Right atrium auricular region (tissue), 2 donors: ENCODE data around the gene EPHA2. TPM values are rescaled to one million over a fixed set of nuclear protein-coding genes. Genes with fewer than 3 reads are reported as not detected.

Experiments
- DNase-seq: peaks from one replicate; pipeline ENCODE4 v3.0.0-alpha.2; 2019; ENCODE audit warnings: low spot score
- H3K27ac ChIP-seq, 2 donors: fragments of 200-600 bp; sonication (generic); 1 replicate in 1 of 2; 2 replicates in 1 of 2; pipeline ENCODE4 v1.5.1; 2016 to 2019
- H3K27me3 ChIP-seq, 2 donors: fragments of 200-600 bp; sonication (generic); one replicate each; pipeline versions ENCODE4 v1.5.1 to v1.6.0; 2017 to 2019
- H3K36me3 ChIP-seq: fragments of 200-600 bp; sonication (generic); one replicate; pipeline ENCODE4 v1.5.1; 2016
- H3K4me1 ChIP-seq, 2 donors: fragments of 200-600 bp; sonication (generic); one replicate each; pipeline versions ENCODE4 v1.5.1 to v1.6.0; 2017 to 2019
- H3K4me3 ChIP-seq, 2 donors: fragments of 200-600 bp; sonication (generic); 1 replicate in 1 of 2; 2 replicates in 1 of 2; pipeline ENCODE4 v1.5.1; 2017 to 2019; ENCODE audit warnings: mild to moderate bottlenecking in 1 of 2, moderate library complexity in 1 of 2
- H3K9me3 ChIP-seq, 2 donors: fragments of 200-600 bp; sonication (generic); one replicate each; pipeline ENCODE4 v1.5.1; 2019
- CTCF ChIP-seq, 2 donors: fragments of 200-600 bp; sonication (generic); IDR thresholded peaks; one replicate each; pipeline ENCODE4 v1.5.1; 2019; ENCODE audit warnings: antibody characterized with exemption in 2 of 2
- total RNA-seq, 2 donors: library from RNA; depleted of rRNA; stranded (reverse); fragments of >200 nt; gene quantifications; one replicate each; pipeline ENCODE4 v1.1.0, GENCODE V29; 2016

Gene EPHA2
- total RNA-seq, 2 donors from 2014 or later, result 17.5 to 43.5 TPM

GRCh38 chr1:16162163-16162822 is 6.4 kb upstream of the EPHA2 start:
- H3K4me1 ChIP-seq, result peaks cover 0 to 18% of the 10 kb centered on the region in 2 donors
- no peak for DNase-seq
- no peak overlapping the region for H3K27ac ChIP-seq
- H3K4me3 ChIP-seq, result no peak overlapping the region
- H3K36me3 ChIP-seq, result no peaks in the 10 kb centered on the region
- H3K9me3 ChIP-seq, result no peaks in the 10 kb centered on the region
- H3K27me3 ChIP-seq, result no peaks in the 10 kb centered on the region
- TF ChIP-seq CTCF (IDR thresholded peaks at IDR 0.05), result no peak

GRCh38 chr1:16161717-16162116 is 5.8 kb upstream of the EPHA2 start:
- no peak for TF ChIP-seq CTCF (IDR thresholded peaks at IDR 0.05)
- no peak for DNase-seq
- H3K36me3 ChIP-seq, result no peaks in the 10 kb centered on the region
- no peak overlapping the region for H3K4me3 ChIP-seq
- H3K4me1 ChIP-seq, result peaks cover 0 to 19% of the 10 kb centered on the region in 2 donors
- H3K27ac ChIP-seq, result no peak overlapping the region
- no peaks in the 10 kb centered on the region for H3K27me3 ChIP-seq
- no peaks in the 10 kb centered on the region for H3K9me3 ChIP-seq

GRCh38 chr1:16158993-16159831 is 3.3 kb upstream of the EPHA2 start:
- Histone ChIP-seq H3K9me3 (no peaks in the 10 kb centered on the region), H3K36me3 (no peaks in the 10 kb centered on the region), H3K4me1 (peaks cover 0 to 23% of the 10 kb centered on the region in 2 donors), H3K27ac (no peak overlapping the region), H3K27me3 (no peaks in the 10 kb centered on the region), H3K4me3 (no peak overlapping the region)
- no peak for DNase-seq
- no peak for TF ChIP-seq CTCF (IDR thresholded peaks at IDR 0.05)

GRCh38 chr1:16158025-16158424 is 2.2 kb upstream of the EPHA2 start:
- H3K9me3 ChIP-seq, result no peaks in the 10 kb centered on the region
- TF ChIP-seq CTCF (IDR thresholded peaks at IDR 0.05), result no peak
- H3K27me3 ChIP-seq, result no peaks in the 10 kb centered on the region
- no peak for DNase-seq
- no peak overlapping the region for H3K27ac ChIP-seq
- no peaks in the 10 kb centered on the region for H3K36me3 ChIP-seq
- H3K4me1 ChIP-seq, result peaks cover 0 to 32% of the 10 kb centered on the region in 2 donors
- H3K4me3 ChIP-seq, result no peak overlapping the region

GRCh38 chr1:16156848-16157495 is 1.1 kb upstream of the EPHA2 start:
- Histone ChIP-seq H3K4me3 (no peak overlapping the region), H3K27ac (peak overlapping the region; percentile 93 to 96)
- no peak for DNase-seq

More at GRCh38 chr1:16156848-16157495, 1.1 kb upstream of the EPHA2 start:
- TF ChIP-seq CTCF (IDR thresholded peaks at IDR 0.05), result no peak
- H3K4me1 ChIP-seq, result peaks cover 0 to 43% of the 10 kb centered on the region in 2 donors
- H3K27me3 ChIP-seq, result no peaks in the 10 kb centered on the region
- H3K9me3 ChIP-seq, result no peaks in the 10 kb centered on the region
- H3K36me3 ChIP-seq, result no peaks in the 10 kb centered on the region
